GM19468 (cell line): ENCODE measurements around the gene NLGN1.

Source experiments
- ATAC-seq: cut with Tn5 transposase; IDR thresholded peaks from one replicate; pipeline ENCODE4 v1.9.1; 2021; ENCODE audit warnings: mild to moderate bottlenecking, moderate library complexity, moderate number of reproducible peaks; ENCODE audit not compliant: unreplicated experiment; ENCODE audit errors: extremely low read depth

NLGN1 gene

DNA sequence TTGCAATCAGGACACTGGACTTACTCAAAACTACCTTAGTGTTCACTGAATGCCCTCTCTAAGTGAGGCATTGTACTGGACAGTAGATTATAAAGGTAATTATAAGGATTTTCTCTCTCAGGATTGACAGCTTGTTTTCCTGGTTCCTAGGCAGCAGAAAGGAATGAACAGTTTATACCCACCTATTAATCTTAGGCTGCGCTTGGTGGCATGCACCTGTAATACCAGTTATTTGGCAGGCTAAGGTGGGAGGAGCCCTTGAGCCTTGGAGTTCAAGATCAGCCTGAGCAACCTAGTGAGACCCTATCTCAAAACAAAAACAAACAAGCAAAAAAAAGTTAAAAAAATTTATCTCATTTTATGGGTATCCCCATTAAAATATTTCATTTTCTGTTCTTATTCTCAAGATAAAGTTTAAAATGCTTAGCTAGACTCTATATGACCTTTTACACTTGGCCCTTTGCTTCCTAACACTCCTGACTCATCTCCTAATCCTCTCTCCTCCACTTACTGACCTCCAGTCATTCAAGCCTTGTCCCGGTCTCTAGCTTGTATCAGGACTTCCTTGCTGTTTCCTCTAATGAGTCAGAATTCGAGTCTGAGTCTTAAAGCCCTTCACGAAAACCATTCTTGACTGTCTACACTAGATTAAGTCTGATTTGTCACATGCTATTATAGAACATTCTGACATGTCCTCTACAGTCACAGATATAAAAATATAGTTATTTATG is 348.6 kb downstream of the NLGN1 start:
- ATAC-seq, result no peak

DNA sequence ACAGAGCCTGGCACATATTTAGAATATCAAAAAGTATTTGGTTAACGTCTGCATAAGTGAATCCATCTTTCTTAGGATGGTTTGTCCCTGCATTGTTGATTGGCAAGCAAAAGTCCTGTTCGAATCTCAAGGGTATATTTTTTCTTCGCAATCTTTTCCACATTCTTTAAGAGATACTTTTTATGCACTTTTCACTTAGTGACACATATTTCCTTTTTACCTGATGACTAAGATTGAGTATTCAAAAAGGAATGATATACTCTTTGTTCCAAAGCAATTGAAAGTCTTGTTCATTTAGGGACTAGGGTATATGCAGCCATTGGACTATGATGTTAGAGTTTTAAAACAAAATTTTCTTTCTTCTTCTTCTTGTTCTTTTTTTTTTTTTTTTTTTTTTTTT is 349.9 kb downstream of the NLGN1 start:
- ATAC-seq, result no peak

DNA sequence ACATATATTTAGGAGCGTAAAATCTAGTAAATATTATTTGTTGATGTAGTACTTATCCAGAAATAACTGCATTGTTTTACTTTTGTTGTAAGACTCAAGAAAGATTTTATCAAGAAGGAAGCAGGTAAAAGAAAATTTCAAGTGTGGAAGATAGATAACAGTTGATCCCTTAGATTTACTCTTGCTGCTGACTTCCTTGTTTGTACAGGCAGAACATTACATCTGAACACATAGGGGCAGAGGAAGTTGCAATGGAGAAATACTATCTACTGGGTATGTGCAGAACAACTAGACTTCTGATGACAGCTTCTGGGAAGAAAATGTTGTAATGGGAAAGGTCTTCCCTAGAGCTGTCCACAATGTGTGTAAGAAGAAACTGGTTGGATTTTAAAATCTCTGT is 350.6 kb downstream of the NLGN1 start:
- ATAC-seq, result no peak

DNA sequence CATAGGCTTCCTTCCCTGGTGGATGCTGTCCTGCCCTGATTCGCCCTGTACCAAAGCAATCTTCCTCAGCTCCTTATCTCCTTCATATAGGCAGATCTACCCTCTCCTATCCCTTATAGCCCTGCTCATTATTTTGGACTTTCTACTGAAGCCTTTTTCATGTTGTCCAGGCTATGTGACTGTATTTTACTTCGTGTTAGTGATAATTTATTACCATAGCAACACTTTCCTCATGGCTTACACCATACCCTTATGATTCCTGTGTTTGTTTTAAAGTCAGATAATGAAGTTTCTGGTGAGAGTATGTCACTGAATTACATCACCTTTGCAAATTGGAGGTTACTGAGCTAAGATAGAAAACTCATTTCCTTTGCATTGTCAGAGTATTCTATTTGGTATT is 352.6 kb downstream of the NLGN1 start:
- no peak for ATAC-seq

DNA sequence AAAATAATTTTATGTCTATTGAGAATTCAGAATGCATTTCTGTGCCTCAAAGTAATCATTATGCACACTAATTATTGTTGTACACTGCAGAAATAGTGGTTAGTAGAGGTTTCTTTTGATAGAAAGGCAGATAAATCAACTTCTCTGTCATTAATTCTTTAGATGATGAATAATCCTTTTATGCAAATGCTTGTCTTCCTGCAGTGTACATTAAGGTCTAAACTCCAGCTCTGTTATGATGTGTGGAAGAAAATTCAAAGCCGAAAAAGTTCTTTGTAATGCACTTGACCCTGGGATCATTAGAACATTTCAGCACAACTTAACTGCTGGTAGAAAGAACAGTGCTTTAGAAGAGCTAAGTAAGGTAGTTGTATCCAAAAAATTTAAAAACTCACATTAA is 353.0 kb downstream of the NLGN1 start:
- ATAC-seq, result no peak

DNA sequence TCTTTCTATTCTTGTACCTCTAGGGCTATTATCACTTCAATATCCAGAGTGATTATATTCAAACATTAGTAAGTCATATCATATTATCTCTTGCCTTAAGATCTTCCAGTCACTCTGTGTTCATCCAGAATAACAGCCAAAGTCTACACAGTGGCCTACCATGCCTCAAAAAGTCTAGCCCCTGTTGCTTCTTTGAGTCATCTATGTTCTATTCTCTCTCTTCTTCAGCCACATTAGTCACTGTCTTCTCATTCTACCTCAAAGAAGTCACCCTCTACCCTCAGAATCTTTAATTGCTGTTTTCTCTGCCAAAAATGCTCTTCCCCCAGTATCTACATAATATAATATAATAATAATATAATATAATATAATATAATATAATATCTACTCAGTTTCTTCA is 356.0 kb downstream of the NLGN1 start:
- ATAC-seq, result no peak

DNA sequence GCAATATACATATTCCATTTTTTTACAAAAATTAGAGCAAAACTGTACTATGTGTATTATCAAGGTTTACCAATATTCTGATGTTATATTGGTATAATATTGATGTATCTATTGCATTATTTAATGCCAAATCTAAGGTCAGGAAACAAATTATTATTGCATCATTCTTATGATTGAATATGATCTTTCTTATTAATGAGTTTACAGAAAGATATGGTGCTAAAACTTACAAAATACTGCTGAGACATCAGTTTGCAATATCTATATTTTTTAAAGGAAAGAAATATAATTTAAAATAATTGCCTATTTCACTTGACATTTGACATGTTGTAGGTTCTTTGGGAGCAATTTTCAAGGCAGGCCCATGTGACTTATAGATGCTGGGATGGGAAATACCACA is 357.6 kb downstream of the NLGN1 start:
- no peak for ATAC-seq

DNA sequence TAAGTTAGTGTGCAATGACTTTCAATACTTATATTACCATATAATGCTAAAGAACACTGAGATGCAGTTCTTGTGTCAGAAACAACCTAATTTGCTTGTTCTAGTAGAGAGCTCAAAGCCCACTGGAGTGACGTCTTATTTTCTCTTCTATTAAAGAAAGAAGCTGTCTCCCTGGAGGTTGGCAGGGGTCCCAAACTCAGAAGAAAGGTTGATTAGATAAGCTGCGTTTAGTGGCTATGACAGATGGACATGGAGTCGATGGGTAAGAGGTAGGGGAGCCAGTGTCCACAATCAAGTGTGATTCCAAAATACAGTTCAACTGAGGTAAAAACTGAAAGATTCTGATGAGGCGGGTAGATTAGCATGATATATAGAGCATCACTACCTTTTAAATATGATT is 363.6 kb downstream of the NLGN1 start:
- no peak for ATAC-seq

DNA sequence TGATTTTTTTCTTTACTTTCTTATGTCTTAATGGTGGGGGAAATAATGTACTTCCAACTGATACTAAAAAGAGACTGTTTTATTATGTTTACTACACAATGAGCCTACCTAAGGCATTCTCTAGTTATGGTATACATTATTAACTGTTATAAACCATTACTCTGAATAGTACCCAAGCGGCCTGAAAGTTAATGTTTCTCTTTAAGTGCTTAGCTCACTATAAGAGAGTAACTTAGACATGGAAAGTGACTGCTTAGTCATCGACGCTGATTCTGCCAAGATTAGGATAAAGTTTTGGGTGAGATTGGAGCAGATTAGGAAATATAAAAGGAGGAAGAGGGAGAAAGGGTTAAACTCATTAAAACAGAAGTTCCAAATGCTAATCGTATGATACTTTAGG is 365.0 kb downstream of the NLGN1 start:
- no peak for ATAC-seq

DNA sequence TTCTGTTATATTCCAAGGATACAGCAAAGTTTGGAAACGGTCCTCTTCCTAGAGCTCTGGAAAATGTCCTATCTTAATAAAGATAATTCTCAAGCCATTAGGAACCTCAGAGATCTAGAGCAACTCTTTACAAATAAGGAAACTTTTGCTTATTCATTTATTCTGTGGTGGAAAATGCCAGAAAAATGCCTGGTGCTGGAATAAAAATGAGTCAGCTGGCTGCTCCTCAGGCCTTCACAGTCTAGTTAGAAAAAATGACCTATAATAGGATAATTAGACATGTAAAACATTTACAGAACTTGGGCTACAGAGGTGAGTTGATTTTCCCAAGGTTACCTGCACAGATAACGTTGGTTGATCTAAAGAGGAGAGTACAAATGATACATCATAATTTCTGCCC is 372.5 kb downstream of the NLGN1 start:
- ATAC-seq, result no peak

DNA sequence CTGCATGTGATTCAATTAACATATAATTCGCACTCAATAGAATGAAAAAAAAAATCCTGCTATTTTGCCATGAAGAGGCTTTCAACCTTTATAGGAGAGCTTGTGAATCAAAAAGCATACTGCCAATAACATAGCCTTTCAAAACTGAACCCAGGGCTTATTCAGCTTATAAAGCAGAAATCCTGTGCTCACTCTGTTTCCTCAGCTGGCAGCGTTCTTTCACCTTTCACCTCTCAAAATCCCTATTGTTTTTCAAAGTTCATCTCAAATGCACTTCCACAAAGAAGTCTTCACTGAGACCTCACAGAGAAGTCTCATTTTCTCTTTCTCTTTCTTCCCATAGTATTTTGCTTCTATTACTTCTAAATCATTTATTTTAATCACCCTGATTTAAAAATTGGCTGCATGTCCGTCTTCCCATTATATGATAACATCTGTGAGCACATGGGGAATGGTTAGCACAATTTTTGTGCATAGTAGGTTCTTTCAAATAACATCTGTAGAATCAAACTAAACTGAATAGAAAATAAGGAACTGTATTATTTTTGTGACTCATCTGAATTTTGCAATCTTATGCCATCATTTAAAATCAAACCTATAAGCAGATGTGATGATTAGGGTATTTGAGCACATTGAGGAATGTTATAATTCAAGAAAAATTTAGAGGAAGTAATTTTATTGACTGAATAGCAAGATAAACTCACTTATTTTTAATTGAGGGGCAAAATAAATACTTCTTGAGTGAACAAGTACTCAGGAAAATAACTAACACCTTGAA is 373.4 kb downstream of the NLGN1 start:
- no peak for ATAC-seq

DNA sequence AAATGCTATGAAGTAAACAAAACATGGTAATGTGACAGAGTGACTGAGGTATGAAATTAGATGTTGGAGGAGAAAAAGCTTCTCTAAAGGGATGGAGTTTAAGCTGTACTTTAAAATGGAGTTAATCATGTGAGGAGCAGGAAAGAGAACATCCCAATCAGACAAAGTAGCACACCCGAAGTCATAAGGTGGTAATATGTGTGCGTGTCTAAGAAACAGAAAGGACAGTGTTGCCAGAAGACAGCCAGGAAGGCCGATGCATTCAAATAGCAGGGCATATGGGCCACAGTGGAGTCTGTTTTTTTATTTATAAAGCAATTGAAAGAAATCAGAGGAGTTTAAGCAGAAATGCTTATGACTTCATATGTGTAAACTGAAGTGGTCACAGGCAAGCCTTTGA is 376.3 kb downstream of the NLGN1 start:
- no peak for ATAC-seq

DNA sequence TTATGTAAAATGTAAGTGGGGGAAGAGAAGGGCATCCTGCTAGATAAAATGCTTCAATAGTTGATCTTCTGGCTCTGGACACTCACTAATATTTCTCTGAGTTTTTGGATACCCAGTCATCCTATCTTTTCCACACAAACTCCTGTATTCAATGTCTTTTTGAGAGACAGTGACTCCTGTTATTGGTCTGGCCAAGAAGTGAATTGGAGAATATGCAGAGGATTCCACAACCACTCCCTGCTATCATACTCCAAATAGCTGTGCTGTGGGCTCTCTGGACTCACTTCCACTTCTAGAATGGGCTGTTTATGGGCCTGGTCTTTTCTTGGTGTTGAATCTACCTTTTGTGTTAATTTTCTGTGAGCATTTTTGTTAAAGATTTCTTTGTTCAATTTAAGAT is 376.8 kb downstream of the NLGN1 start:
- no peak for ATAC-seq

DNA sequence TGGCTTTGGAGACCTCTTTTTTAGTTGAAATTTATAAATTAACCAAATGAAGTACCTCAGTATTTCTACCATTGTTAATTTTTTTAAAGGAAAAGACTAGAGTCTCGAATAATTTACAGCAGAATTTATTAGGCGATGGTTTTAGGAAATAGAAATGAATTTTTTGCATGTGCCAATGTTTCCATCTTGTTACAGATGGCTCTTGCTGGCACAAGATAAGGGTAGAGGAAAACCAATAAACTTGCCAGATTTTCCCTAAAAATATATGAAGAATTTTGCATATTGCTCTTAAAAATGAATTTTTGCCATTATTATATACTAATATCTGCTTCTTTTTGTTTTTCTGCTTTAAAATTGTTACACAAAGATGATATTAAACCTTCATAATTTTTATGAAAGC is 380.7 kb downstream of the NLGN1 start:
- no peak for ATAC-seq

DNA sequence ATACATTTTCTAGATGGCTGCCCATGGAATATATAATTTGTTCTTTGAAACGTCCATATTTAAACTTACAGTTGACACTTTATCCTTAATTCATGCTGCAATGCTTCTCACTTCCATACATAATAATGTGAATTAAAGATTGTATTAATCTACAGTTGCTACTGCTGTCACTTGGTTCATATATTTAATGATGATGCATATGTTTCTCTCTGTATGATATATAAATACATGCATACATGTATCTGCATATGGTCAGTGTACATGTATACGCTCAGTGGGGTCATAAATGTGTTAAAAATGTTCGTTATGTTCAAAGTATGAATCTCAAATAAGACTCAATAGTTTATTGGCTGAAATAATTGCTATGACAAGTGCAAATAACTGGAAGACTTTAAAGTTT is 382.5 kb downstream of the NLGN1 start:
- ATAC-seq, result no peak

DNA sequence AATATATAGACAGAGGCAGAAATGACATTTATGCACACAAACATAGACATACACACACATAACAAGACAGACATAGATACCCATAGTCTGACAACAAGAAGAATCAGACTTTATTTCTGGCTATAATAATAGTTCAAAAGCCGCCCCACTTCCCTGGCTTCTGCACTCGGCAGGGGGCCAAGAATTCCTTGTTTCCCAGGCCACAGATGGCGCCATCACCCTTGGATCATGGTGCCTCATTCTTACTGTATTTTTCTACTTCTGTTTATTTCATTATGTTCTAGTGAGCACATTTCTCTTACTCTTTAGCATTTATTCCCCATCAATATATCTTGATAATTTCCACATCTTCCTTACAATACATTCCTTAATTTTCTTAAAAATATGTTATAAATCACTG is 387.5 kb downstream of the NLGN1 start:
- no peak for ATAC-seq

DNA sequence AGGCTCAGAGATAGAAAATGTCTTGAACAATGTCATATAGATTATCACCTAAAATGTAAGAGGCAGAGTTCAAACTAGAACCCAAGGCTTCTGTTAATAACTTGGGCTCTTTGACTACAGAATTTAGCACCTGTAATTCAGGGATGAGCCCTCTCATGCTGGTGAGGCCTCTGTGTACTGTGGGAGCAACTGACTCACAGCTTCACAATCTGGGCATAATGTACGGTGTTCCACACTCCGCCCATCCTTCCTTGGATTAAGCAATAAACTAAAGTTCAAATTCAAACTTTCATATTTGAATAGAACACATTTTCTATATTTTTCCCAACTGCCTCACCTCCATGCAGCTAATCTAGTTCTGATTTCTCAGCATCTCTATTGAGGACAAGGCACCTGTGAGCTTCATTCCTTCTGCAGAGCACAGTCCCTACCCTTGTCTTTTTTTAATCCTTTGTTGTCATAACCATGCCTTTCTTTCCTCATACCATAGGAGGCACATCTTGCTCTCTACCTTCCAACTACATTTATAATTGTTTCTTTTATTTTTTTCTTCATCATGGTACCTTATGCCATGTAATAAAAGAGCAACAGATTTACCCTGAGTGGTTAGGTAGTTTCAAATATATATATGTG is 392.1 kb downstream of the NLGN1 start:
- no peak for ATAC-seq

DNA sequence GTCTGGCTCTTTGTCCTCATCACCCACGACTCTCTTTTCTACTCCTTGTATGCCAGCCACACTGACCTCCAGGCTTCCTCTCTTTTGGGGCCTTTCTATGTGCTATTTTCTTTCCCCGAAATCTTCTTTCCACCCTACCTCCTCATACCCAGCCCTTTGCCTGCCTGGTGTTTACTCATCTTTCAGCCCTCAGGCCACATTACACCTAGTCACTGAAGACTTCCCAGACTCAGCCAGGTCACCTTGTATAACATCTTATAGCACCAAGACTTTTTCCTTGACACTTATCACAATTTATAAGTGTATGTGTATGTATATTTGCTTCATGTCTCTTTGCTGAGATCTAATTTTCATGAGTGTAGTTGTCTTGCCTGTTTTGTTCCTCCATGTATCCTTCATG is 396.4 kb downstream of the NLGN1 start:
- no peak for ATAC-seq

DNA sequence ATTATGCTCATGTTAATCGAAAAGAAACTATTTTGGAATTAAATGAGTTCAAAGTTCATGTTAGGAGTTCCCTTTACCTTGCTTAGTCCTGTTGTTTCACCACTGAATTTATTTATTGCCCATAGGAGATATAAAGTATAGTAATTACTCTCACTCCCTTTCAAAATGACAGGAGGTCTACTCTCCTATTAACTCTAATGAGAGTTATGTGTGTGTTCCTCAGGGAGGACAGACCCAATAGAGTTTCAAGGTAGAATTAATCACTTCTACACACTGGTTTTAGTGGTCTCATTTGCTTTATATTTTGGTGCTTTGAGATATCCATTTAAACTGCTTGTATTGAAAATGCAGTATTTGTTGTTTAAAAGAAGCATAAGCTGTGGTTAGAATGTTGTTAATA is 398.9 kb downstream of the NLGN1 start:
- no peak for ATAC-seq

DNA sequence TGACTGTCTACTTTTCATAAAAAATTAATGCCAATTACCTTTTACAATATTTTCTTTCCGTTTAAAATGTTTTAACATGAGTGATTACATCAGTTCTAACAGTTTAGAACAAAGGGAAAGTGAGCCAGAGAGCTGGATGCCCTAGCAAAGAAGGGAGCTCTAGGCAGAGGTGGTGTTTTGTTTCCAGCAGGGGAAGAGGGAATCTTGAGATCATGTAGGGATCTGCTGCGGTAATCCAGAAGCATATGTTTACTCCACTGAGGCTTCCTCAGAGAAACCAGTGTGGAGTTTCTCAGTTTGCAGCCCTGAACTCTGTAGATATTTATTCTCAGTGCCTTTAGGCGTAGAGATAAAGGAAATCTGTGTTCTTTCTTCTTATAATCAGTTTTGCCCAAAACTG is 399.3 kb downstream of the NLGN1 start:
- no peak for ATAC-seq

DNA sequence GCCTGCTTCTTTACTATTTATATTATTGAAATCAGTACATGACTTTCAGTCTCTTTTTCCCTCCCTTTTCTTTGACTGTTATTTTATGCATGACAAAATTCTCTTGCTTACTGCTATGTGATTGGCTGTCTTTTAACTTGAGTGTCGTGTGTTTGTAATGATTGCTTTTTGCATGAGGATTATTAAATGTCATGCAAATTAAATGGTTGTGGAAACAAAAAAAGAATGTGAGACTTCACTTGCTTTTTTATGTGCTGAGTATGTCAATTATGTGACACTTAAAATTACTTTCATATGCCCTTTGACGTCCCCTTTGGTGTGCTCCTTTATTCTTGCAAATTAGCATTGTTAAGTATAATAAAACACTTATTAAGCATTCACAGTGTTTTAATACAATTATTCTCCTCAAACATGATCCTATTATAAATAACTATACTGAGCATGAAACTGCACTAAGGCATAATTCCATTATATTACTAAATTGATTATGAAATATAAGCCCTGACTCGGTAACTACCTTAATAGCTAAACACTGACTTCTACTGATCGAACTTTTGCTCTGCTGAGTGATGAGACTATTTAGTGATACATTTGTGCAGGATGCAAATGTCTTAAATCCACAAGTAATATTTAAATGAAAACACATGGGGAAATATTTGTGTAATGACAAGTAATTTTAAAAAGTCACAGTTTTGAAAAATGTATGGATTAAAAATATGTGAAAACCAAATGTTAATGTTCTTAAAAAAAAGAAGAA is 401.7 kb downstream of the NLGN1 start:
- no peak for ATAC-seq
